IPS-NIHi11 (cell line): ENCODE measurements around the gene SLAIN2.
A peak's percentile ranks its signal among the peaks of the same experiment; 100 is the strongest.

Experiments
- DNase-seq: peaks from one replicate; pipeline ENCODE4 v3.0.0; 2012; ENCODE audit warnings: mixed read lengths, low spot score

SLAIN2 gene

DNA sequence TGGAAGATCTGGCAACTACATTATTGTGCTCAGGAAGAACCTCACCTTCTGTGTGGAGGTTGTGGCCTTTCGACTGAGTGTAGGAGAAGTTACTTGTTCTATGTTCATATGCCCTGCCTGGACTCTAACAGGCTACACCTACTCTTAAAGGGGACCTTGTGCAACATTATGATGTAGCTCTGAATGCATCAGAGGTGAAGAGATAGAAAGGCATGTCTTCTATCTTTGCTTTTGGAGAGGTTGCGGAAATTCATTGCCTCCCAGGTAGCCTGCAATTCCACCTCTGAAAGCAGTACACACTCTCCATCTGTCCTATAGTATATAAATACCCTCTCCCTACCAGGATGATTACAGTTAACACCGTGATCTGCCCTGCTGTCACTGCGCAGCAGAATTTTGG is 7.1 kb upstream of the SLAIN2 start:
- DNase-seq: no peak

DNA sequence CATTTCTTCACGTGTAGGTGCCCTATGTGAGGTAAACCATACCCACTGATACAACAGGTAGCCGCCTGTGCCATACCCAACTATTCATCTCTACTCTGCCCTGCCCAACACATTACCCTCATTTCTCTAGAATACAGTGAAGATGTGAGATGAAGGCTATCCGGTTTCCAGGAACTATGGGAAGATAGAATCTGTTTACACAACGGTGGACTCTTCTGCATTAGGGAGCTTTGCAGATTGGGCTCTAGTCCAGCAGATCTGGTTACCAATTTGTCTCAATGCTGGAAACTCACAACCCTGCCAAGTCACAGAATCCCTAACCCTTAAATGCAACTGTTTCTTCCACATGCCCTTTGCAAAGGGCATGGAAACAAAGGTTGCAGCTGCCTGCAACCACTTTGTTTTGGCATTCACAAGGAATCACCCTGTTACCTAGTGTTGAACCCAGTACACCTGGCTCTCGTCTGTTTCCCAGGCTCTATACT is 6.4 kb upstream of the SLAIN2 start:
- no peak for DNase-seq

DNA sequence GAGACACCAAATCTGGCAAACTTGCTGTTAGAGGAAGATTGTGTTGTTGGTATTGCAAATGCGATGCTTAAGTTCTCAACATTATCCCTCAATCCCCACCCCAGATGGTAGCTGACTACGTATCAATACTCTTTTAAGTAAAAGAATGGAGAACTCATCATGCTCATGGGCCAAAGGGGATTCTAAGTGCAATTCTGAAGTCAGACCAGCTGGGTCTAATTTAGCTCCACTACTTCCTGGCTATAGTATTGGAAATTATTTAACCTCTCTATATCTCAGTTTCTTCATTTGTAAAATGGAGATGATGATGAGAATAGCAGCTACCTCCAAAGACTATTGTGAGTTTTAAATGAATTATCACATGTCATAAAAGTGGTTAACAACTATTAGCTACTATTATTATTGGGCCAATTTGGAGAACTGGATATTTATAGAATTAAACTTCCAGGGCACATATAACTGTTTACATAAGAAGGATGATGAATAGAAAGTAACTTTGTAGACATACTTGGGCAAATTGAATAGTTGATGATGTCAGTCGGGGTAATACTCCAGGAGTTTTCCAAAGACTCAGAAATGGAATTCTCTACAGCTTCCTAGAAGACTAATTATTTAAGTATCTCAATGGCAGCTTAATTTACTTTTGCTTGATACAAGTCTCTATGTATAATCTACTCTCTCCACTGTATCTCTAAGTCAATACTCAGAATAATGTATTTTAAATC is 5.0 kb upstream of the SLAIN2 start:
- DNase-seq: no peak

DNA sequence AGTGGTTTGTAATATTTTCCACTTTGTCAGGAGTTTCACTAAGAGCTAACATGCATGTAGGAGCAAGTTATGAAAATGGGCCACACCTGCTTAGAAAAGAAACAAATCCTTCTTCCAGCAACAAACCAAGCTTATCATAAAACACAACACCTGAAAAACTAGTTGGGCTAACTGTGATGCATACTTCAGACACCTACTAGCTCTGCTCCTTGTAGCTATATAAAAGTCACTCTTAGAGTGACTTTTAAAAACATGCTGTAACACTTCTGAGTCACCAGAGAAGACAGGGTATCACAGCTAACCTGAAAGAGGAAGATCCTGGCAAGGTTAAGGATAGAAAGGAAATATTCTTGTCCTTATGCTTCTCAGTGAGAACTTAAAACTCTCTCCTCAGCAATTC is 3.6 kb upstream of the SLAIN2 start:
- no peak for DNase-seq

DNA sequence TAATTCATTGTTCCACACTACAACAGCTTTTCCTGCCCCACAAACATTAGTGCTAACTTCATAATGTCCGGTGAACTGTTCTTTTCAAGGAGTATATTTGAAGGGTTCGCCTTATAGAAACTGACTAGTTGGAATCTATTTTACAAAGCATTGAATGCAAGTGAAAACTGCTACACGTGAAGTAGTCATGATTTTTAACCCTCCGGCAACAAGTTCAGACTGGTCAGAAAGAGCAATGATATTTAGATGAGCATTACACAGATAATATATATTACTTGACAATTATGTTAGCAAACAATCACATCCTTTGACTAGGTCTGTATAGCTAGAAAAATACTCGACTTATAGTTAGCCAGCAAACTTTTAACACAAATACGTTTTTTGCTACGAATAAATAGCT is 1.7 kb upstream of the SLAIN2 start:
- DNase-seq: no peak

DNA sequence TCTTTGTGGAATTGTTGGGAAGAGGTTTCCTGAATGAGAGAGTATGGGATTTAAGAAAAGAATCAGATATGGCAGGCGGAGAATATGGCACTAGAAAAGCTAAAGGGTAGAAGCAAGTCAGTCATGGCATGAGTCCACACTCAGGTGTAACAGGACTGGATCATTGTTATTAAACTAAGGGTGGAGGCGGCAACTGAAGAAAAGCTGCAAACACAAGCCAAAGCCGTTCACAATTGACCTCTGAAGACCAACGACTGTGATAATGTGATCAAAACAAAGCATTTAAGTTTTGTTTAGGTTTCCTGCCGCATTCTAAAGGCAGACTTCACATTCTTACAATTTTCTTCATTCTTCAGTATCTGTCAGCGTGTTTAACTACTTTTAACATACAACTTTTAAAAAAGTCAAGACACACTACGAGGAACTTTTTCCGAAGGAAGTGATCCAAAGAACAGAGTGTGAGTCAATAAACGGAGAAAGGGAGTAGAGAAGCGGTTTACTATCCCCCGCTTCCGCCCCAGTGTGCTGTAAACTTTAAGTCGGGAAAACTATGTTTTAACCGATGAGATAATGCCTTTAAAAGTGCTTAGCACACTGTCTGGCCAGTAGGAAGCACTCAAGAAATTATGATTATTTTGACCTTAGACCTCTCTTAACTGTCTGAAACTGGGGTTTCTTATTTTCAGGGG is 909 bp upstream of the SLAIN2 start:
- peak; percentile 26 for DNase-seq

DNA sequence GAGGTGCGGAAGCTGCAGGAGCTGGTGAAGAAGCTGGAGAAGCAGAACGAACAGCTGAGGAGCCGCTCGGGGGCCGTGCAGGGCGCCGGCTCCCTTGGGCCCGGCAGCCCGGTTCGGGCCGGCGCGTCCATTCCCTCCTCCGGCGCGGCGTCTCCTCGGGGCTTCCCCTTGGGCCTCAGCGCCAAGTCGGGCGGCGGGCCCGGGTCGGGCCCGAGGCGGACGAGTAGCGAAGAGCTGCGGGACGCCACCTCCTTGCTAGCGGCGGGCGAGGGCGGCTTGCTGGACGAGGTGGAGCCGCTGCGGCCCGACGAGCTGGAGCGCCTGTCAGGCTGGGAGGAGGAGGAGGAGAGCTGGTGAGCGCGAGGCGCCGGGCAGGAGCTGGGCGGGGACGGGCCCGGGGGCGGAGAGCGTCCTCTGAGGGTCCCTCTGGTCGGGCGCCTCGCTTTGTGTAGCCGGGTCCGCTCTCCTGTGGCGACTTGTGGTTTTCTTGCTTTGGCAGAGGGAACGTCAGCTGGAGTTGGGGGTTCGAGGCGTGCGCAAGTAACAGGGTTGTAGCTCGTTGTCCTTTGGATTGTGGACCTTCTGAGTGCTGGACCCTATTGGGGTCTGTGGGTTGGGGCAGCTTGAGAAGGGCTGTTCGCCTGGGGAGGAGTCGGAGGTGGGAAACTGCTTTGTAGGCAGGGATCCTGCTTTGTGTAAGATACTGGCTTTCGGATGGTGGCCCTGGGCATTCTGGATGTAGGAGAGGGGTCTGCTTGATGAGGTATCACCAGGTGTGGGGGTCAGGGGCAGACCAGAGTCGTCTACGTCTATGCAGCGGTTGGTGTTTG is 662 bp downstream of the SLAIN2 start:
- DNase-seq: peak; percentile 55

DNA sequence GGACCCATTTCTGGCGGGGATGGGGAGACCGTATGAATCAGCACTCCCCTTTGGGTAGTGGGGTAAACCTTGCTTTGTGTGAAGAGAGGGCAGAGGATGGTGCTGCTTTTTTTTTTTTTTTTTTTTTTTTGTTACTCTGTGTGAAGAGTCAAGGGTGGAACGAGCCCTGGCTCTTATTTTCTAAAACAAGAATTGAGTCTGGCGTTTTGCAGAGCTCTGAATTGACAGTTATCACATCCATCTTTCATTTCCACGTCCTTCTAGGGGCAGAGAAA is 1.2 kb downstream of the SLAIN2 start:
- no peak for DNase-seq

DNA sequence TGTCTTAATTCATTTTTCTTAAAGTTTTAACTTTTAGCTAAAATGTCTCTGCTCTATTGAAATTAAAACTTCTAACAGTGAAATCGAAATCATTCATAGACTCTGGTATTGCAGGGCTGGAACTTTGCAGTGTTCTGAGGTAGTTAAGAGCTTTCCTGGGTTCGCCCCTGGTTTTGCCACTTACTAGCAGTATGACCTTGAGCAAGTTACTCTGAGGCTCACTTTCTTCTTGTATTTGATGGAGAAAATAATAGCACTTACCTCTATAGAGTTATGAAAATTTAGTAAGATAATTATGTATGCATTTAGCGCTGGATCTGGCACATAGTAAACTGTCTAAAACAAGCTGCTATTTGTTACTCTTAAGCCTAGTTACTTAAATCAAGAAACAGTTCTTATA is 1.7 kb downstream of the SLAIN2 start:
- DNase-seq: no peak

DNA sequence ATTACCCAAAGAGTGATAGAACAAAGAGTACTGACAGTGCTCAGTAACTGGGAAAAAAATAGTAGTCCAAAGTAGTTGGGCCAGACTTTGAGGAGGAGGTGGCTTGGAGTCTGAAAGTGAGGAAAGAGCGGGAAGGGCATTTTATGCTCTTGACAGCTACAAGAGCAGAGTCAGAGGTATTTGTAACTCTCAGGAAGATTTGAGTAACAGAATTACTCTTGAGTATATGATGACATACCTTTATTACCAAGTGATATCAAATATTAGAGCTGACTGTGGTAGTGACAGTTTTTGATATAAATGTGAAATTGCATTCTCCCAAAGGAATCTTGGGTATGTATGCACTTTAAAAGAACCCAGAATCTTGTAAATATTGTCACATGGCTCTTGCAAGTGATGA is 2.2 kb downstream of the SLAIN2 start:
- DNase-seq: no peak

DNA sequence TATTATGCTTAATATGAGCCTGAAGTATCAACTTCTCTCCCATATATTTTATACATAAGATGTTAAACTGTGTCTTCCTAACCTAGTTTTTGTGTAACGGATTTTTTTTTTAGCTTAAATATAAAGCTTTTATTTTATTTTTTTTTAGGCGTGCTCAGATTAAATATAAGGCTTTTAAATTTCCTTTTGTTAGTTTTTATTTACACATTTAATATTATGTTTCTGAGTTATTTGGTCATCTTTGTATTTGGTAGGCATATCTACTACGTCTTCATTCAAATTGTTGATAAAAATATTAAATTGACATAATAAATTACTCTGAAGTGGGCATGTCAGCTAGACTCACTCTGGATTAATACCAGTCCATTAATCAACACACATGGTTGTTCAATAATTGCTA is 4.2 kb downstream of the SLAIN2 start:
- DNase-seq: no peak

DNA sequence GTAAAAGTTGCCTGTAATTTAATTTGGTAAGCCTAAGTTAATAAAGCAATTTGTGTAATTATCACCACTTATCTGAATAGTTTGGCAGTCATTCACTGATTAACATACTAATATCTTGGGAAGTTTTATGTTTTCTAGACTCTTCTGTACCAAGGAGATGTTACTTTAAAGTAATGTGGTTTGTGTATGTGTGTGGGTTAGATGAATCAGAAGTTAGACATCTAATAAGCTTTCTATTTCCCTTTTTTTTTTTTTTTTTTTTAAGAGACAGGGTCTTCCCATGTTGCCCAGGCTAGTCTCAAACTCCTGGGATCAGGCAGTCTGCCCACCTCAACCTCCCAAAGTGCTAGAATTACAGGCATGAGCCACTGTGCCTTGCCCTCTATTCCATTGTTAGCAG is 5.3 kb downstream of the SLAIN2 start:
- no peak for DNase-seq

DNA sequence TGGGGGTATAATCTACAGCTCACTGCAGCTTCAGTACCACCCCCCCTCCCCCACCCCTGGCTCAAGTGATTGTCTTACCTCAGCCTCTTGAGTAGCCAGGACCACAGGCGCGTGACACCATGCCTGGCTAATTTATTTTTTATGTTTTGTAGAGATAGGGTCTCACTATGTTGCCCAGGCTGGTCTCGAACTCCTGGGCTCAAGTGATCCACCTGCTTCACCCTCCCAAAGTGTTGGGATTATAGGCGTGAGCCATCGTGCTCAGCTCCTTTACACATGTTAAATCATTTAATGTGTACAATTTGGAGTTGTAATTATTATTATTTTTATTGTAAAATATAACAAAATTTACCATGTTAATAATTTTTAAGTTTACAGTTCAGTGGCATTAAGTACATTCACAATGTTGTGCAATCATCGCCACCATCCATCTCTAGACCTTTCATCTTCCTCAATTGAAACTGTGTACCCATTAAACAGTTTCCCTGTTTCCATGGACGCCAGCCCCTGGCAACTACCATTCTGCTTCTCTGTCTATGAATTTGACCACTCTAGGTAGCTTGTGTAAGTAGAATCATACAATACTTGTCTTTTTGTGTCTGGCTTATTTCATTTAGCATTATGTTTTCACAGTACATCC is 6.1 kb downstream of the SLAIN2 start:
- DNase-seq: no peak

DNA sequence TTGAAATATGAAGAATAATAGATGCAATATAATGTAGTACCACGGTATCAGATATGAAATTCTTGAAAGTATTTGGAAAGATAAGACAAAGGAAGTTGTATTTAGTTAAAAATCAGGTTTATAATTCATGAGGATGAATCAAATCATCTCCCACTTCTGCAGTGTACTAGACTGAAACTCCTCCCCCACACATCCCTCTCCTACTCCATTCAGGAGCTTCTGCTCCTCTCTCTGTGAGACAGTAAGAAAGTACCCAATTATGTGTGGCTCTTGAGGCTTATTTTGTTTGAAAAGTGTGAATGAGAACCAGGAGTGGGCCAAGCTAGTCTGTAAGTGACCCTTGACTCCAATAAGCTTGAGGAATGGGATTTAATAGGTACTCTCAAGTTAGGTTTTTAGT is 9.5 kb downstream of the SLAIN2 start:
- no peak for DNase-seq

DNA sequence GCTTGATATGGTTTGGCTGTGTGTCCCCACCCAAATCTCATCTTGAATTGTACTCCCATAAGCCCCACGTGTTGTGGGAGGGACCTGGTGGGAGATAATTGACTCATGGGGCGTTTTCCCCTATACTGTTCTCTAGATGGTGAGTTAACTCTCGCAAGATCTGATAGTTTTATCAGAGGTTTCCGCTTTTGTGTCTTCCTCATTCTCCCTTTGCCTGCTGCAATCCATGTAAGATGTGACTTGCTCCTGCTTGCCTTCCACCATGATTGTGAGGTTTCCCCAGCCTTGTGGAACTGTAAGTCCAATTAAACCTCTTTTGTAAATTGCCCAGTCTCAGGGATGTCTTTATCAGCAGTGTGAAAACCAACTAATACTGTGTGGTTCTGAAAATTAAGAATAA is 11.5 kb downstream of the SLAIN2 start:
- no peak for DNase-seq

DNA sequence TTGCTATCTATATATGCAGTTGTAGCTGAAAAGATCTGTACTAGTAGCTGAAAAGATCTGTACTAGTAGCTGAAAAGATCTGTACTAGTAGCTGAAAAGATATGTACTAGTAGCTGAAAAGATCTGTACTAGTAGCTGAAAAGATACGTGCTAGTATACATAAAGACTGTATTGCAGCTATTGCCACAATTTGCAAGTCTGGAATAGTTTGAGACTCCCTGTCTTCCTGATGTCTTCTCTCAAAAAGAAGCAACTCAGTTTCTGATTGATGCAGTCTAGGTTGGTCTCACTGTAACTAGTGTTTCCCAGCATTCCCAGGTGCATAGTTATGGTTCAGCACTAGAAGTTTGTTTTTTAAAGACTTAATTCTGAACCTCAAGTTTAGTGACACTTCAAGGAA is 15.0 kb downstream of the SLAIN2 start:
- DNase-seq: no peak

DNA sequence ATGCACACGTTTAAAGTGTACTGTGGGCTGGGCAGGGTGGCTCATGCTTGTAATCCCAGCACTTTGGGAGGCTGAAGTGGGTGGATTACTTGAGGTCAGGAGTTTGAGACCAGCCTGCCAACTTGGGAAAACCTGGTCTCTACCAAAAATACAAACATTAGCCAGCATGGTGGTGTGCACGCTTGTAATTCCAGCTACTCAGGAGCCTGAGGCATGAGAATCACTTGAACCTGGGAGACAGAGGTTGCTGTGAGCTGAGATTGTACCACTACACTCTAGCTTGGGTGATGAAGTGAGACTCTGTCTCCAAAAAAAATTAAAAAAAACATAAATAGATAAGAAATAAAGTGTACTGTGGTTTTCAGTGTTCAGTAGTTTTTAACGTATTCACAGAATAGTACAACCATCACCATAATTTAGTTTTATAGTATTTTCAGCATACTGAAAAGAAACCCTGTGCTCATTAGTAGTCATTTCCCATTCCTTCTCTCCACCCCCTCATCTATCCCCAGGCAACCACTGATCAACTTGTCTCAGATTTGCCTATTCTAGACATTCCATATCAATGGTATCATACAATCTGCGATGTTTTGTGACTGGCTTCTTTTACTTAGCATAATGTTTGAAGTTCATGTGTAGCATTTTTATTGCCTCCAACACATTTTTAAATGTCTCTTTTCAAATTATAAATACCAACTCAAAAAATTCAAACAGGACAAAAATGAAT is 19.1 kb downstream of the SLAIN2 start:
- no peak for DNase-seq

DNA sequence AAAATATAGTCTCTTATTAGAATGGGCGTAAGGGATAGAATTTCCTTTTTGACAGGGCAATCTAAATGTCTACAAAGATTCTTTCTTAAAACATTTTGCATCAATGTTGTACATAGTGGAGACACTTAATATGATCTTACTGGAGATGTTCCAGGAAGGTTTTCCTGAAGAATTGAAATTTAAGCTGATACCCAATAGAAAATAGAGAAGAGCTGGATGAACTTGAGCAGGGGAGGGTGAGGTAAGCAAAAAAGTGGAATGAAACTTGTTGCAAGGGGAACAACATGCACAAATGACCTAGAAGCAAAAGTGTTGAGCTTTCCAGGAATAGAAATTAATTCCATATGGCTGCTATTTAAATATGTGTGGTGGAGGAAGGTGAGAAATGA is 19.7 kb downstream of the SLAIN2 start:
- no peak for DNase-seq

DNA sequence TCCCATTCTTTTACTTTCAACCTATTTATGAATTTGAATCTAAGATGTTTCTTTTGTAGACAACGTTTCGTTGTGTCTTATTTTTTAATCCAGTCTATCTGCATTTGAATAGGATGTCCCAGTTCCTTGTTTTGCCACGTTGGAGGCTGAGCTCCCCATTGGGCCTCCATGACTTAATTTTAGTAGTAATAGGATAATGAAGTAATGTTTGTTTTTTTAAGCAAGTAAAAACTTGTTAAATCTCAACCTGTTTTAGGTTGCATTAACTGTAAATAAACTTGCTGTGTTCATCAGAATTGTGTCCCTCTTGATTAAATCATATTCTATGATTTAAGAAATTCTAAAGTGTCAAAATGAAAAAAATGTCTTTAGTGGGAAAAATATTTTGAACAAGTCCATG is 25.3 kb downstream of the SLAIN2 start:
- no peak for DNase-seq

DNA sequence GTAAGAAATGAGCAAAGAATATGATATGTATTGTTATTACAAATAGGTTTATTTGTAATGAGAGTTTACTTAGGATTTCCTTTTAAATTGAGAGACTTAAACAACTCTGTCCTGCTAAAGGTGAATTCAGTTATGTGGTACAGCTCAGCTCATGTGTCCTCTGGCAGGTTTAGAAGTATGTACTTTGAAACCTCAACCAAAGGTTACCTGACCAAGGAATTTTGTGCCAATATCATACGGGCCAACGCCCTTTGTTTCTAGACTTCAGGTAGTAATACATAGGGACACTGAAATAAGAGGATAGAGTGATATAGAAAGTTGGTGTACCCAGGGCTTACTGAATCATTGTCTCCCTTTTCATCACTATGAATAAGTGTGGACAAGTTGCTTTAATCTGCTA is 25.7 kb downstream of the SLAIN2 start:
- no peak for DNase-seq

DNA sequence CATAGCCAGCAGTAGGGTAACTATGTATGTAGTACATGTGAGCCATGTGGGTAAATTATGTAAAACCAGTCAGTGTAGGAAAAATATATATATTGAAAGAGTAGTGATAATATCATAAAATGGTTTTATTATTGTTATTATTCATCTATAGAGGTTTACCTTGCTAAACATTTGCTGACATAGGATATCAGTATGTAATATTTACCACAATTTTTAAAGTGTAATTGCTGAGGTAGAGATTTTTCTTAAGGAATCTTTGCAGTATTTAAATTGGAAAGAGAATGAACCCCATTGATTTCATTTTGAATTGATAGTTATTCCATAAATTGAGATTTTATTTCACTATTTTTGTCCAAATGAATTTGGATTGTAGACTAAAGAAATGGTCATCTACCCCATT is 27.1 kb downstream of the SLAIN2 start:
- no peak for DNase-seq

DNA sequence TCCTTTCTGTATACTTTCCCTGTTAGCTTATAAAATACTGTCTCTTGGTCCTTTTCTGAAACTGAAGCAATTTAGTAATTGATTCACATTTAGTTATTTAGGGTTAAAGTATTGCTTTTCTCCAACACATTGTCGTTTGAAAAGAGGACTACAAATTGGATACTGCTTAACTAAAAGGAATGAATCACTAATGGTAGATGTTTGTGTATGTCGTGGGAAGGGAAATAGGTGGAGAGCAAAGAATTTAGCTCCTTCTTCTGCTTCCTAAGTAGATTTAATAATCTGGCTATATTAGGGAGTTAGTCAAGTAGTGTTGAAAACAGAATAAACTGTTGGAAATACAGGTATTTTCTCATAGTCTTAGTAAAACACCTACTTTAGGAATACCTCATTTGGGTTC is 27.9 kb downstream of the SLAIN2 start:
- DNase-seq: no peak
